Measurements from ENCODE around the gene C11orf16.

GRCh38 chr11:8973121-8973520 lies 40.4 kb upstream of the C11orf16 start:
- TF ChIP-seq CTCF (IDR thresholded peaks at IDR 0.05; ENCODE audit: low read length), result no peak
- TF ChIP-seq EZH2 (IDR thresholded peaks at IDR 0.05; ENCODE audit: borderline replicate concordance, low read length), result no peak

All from OCI-LY1 (cell line).